ENCODE results near the gene ADISSP. TPM values are rescaled to one million over a fixed set of nuclear protein-coding genes. Genes with fewer than 3 reads are reported as not detected.

The ADISSP gene
- total and polyA plus RNA-seq, 7 experiments from 2014 or later = 14.0 to 27.4 (median 20.7) TPM

DNA sequence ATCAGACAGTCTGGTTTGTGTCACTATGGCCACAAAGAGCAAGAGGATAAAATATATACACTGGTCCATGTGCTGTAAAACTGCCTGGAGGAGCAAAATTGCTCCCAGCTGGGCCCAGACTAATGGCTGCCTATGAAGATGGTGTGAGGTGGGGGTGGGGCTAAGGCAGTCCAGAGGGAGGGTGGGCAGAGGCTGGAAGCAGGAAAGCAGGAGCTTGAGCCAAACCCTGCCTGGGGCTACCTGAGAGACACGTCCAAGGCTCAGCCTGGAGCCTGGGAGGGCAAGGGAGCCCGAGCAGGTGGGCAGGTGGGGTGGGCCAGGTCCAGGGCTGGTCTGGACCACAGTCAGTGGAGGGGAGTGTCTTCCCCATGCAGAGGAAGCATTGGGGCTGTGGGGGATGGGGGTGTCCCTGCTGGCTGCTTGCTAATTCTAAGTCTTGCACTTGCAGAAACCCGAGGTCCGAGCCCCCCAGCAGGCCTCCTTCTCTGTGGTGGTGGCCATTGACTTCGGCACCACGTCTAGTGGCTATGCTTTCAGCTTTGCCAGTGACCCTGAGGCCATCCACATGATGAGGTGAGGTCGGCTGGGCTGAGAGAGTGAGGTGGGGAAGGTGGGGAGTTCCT, 25.6 kb downstream of the ADISSP start:
- Mint-ChIP-seq H3K4me1 (peaks cover 0 to 16% (median 12%) of the 10 kb centered on the region in 7 donors), H3K27me3 (peaks cover 0 to 16% (median 4%) of the 10 kb centered on the region in 5 donors), H3K4me3 (no peak overlapping the region), H3K36me3 (no peaks in the 10 kb centered on the region), H3K27ac (peak overlapping the region in 1 of 9 donors; percentile 25), H3K9me3 (no peaks in the 10 kb centered on the region)
- H3K27me3 ChIP-seq (ENCODE audit: control insufficient read depth in 2 of 2, insufficient read depth in 2 of 2, low read length in 2 of 2) = no peaks in the 10 kb centered on the region
- ATAC-seq = no peak
- CTCF ChIA-PET = interaction anchor here (1.6 kb wide), 1 partner anchor 31 kb away, joined by 5 read pairs; no protein-coding TSS in a partner anchor
- POLR2A ChIA-PET = no interaction called here
- H3K9me3 ChIP-seq (ENCODE audit: control insufficient read depth in 2 of 3, low read length in 3 of 3) = no peaks in the 10 kb centered on the region
- H3K36me3 ChIP-seq (ENCODE audit: control insufficient read depth in 2 of 3, insufficient read depth in 3 of 3, low read length in 3 of 3) = no peaks in the 10 kb centered on the region
- DNase-seq = no peak
- H3K4me1 ChIP-seq (ENCODE audit: control insufficient read depth in 2 of 2, insufficient read depth in 2 of 2, low read length in 2 of 2) = peaks cover 3 to 10% of the 10 kb centered on the region in 2 donors
- intact Hi-C loops (cut with micrococcal nuclease) = no loop called here
- H3K4me3 ChIP-seq (ENCODE audit: low read length) = no peak overlapping the region
- no peak overlapping the region for H3K27ac ChIP-seq (ENCODE audit: low read depth, low read length)

DNA sequence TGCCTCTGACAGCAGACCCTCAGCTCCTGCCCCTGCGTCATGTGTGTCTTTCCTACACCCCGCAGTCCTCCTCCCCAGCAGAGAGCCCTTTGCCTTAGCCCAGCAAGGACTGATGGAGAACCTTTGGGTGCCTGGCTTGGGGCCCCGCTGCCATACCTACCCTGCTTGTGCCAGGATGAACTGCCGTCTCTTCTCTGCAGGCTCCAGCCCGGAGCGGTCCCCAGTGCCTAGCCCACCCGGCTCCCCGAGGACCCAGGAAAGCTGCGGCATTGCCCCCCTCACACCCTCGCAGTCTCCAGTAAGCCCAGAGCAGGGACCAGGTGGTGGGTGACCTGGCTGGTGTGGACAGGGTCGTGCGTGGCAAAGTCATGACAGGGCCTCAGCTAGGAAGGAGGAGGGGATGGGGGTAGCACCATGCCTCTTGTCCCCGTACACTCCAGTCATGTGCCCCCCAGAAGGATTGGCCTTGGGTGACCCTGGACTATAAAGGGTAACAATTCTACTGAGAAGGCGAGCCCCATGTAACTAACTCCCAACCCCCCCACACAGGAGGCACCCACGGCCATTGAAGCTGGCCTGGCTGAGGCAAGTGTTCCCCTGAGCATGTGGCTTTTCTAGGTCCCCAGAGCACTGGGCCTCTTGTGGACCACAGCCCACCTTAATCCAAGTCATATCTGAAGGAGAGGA, 26.8 kb downstream of the ADISSP start:
- Mint-ChIP-seq H3K36me3 (no peaks in the 10 kb centered on the region), H3K27me3 (peaks cover 0 to 23% (median 0%) of the 10 kb centered on the region in 5 donors), H3K27ac (peak overlapping the region in 1 of 9 donors; percentile 36), H3K9me3 (no peaks in the 10 kb centered on the region), H3K4me3 (no peak overlapping the region), H3K4me1 (peaks cover 0 to 16% (median 12%) of the 10 kb centered on the region in 7 donors)
- CTCF ChIA-PET = no interaction called here
- no peak overlapping the region for H3K4me3 ChIP-seq (ENCODE audit: low read length)
- intact Hi-C loops (cut with micrococcal nuclease) = no loop called here
- H3K27me3 ChIP-seq (ENCODE audit: control insufficient read depth in 2 of 2, insufficient read depth in 2 of 2, low read length in 2 of 2) = no peaks in the 10 kb centered on the region
- POLR2A ChIA-PET = no interaction called here
- DNase-seq (no peak), ATAC-seq (no peak)
- H3K9me3 ChIP-seq (ENCODE audit: control insufficient read depth in 2 of 3, low read length in 3 of 3) = no peaks in the 10 kb centered on the region
- H3K27ac ChIP-seq (ENCODE audit: low read depth, low read length) = no peak overlapping the region
- peaks cover 3 to 10% of the 10 kb centered on the region in 2 donors for H3K4me1 ChIP-seq (ENCODE audit: control insufficient read depth in 2 of 2, insufficient read depth in 2 of 2, low read length in 2 of 2)
- H3K36me3 ChIP-seq (ENCODE audit: control insufficient read depth in 2 of 3, insufficient read depth in 3 of 3, low read length in 3 of 3) = no peaks in the 10 kb centered on the region

- no peak overlapping the region for H3K4me3 ChIP-seq (ENCODE audit: low read length)
- no peak overlapping the region for H3K27ac ChIP-seq (ENCODE audit: low read depth, low read length)
- Mint-ChIP-seq H3K27me3 (peaks cover 0 to 28% (median 2%) of the 10 kb centered on the region in 5 donors), H3K27ac (no peak overlapping the region), H3K4me1 (peaks cover 0 to 10% (median 8%) of the 10 kb centered on the region in 7 donors), H3K4me3 (no peak overlapping the region), H3K36me3 (no peaks in the 10 kb centered on the region), H3K9me3 (no peaks in the 10 kb centered on the region)
- POLR2A ChIA-PET = no interaction called here
- CTCF ChIA-PET = no interaction called here
- no peak for DNase-seq
- no peak for ATAC-seq
- intact Hi-C loops (cut with micrococcal nuclease) = no loop called here
- no peaks in the 10 kb centered on the region for H3K36me3 ChIP-seq (ENCODE audit: control insufficient read depth in 2 of 3, insufficient read depth in 3 of 3, low read length in 3 of 3)
- H3K4me1 ChIP-seq (ENCODE audit: control insufficient read depth in 2 of 2, insufficient read depth in 2 of 2, low read length in 2 of 2) = peaks cover 3% of the 10 kb centered on the region in 2 donors
- H3K9me3 ChIP-seq (ENCODE audit: control insufficient read depth in 2 of 3, low read length in 3 of 3) = no peaks in the 10 kb centered on the region
- no peaks in the 10 kb centered on the region for H3K27me3 ChIP-seq (ENCODE audit: control insufficient read depth in 2 of 2, insufficient read depth in 2 of 2, low read length in 2 of 2)
Measured at GRCh38 chr20:3739926-3740451, 27.6 kb downstream of the ADISSP start.

GRCh38 chr20:3739054-3739925, 28.3 kb downstream of the ADISSP start:
- no peaks in the 10 kb centered on the region for H3K36me3 Mint-ChIP-seq
- no peaks in the 10 kb centered on the region for H3K9me3 Mint-ChIP-seq
- ChIA-PET CTCF (interaction anchor here (0.7 kb wide), 1 partner anchor 10 kb away, joined by 3 read pairs; no protein-coding TSS in a partner anchor), POLR2A (no interaction called here)
- peaks cover 0 to 3% (median 2%) of the 10 kb centered on the region in 7 donors for H3K4me1 Mint-ChIP-seq
- H3K36me3 ChIP-seq (ENCODE audit: control insufficient read depth in 2 of 3, insufficient read depth in 3 of 3, low read length in 3 of 3) = no peaks in the 10 kb centered on the region
- no peak for ATAC-seq
- no peaks in the 10 kb centered on the region for H3K4me1 ChIP-seq (ENCODE audit: control insufficient read depth in 2 of 2, insufficient read depth in 2 of 2, low read length in 2 of 2)
- H3K27ac Mint-ChIP-seq = peak overlapping the region in 1 of 9 donors; percentile 17
- no peak overlapping the region for H3K4me3 ChIP-seq (ENCODE audit: low read length)
- H3K27ac ChIP-seq (ENCODE audit: low read depth, low read length) = no peak overlapping the region
- H3K9me3 ChIP-seq (ENCODE audit: control insufficient read depth in 2 of 3, low read length in 3 of 3) = no peaks in the 10 kb centered on the region
- DNase-seq = no peak
- no peak overlapping the region for H3K4me3 Mint-ChIP-seq
- no peaks in the 10 kb centered on the region for H3K27me3 ChIP-seq (ENCODE audit: control insufficient read depth in 2 of 2, insufficient read depth in 2 of 2, low read length in 2 of 2)
- peaks cover 0 to 26% (median 2%) of the 10 kb centered on the region in 5 donors for H3K27me3 Mint-ChIP-seq
- intact Hi-C loops (cut with micrococcal nuclease) = no loop called here

GRCh38 chr20:3738111-3739053, 29.2 kb downstream of the ADISSP start:
- no peak overlapping the region for H3K4me3 ChIP-seq (ENCODE audit: low read length)
- Mint-ChIP-seq H3K4me1 (peaks cover 0 to 2% (median 0%) of the 10 kb centered on the region in 7 donors), H3K36me3 (no peaks in the 10 kb centered on the region), H3K27me3 (peaks cover 0 to 31% (median 3%) of the 10 kb centered on the region in 5 donors), H3K4me3 (no peak overlapping the region), H3K27ac (no peak overlapping the region), H3K9me3 (no peaks in the 10 kb centered on the region)
- H3K4me1 ChIP-seq (ENCODE audit: control insufficient read depth in 2 of 2, insufficient read depth in 2 of 2, low read length in 2 of 2) = no peaks in the 10 kb centered on the region
- H3K27me3 ChIP-seq (ENCODE audit: control insufficient read depth in 2 of 2, insufficient read depth in 2 of 2, low read length in 2 of 2) = no peaks in the 10 kb centered on the region
- no peak for ATAC-seq
- H3K9me3 ChIP-seq (ENCODE audit: control insufficient read depth in 2 of 3, low read length in 3 of 3) = no peaks in the 10 kb centered on the region
- intact Hi-C loops (cut with micrococcal nuclease) = no loop called here
- no peaks in the 10 kb centered on the region for H3K36me3 ChIP-seq (ENCODE audit: control insufficient read depth in 2 of 3, insufficient read depth in 3 of 3, low read length in 3 of 3)
- no peak for DNase-seq
- POLR2A ChIA-PET = no interaction called here
- H3K27ac ChIP-seq (ENCODE audit: low read depth, low read length) = no peak overlapping the region
- CTCF ChIA-PET = interaction anchor here (0.7 kb wide), 1 partner anchor 11 kb away, joined by 3 read pairs; no protein-coding TSS in a partner anchor

DNA sequence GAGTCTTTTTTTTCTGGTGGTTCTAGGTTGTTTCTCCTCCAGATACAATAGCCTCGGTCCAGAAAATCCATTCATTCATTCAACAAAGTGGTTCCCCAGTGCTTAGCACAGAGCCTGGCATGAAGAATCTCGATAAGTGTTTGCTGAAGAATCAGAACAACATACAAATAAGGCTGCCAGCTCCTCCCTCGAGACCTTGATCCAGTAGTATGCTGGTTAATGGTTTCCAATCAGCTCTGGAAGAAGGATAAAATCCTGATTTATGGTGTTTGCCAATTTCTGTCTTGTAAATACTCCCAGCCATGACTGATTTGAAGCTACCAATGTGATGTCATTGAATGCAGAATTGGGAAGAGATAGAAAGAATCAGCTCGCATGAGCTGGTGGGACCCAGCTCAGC, 31.8 kb downstream of the ADISSP start:
- Histone ChIP-seq H3K27me3 (ENCODE audit: control insufficient read depth in 2 of 2, insufficient read depth in 2 of 2, low read length in 2 of 2) (peaks cover 0 to 2% of the 10 kb centered on the region in 2 donors), H3K4me1 (ENCODE audit: control insufficient read depth in 2 of 2, insufficient read depth in 2 of 2, low read length in 2 of 2) (no peaks in the 10 kb centered on the region), H3K4me3 (ENCODE audit: low read length) (no peak overlapping the region), H3K9me3 (ENCODE audit: control insufficient read depth in 2 of 3, low read length in 3 of 3) (no peaks in the 10 kb centered on the region), H3K27ac (ENCODE audit: low read depth, low read length) (no peak overlapping the region), H3K36me3 (ENCODE audit: control insufficient read depth in 2 of 3, insufficient read depth in 3 of 3, low read length in 3 of 3) (no peaks in the 10 kb centered on the region)
- ChIA-PET CTCF (no interaction called here), POLR2A (no interaction called here)
- peaks cover 16 to 50% (median 20%) of the 10 kb centered on the region in 5 donors for H3K27me3 Mint-ChIP-seq
- DNase-seq (no peak), ATAC-seq (no peak)
- peaks cover 0 to 4% (median 0%) of the 10 kb centered on the region in 5 donors for H3K36me3 Mint-ChIP-seq
- peaks cover 0 to 2% (median 0%) of the 10 kb centered on the region in 11 donors for H3K9me3 Mint-ChIP-seq
- peaks cover 0 to 5% (median 0%) of the 10 kb centered on the region in 7 donors for H3K4me1 Mint-ChIP-seq
- intact Hi-C loops (cut with micrococcal nuclease) = no loop called here
- H3K4me3 Mint-ChIP-seq = no peak overlapping the region
- no peak overlapping the region for H3K27ac Mint-ChIP-seq
